SIG-M5 treated with dmso at 0.1 percent for 504 hours (cell line): Measurements from ENCODE around the gene XK.
"Not testable (repeated sequence)": the region's sequence is repeated elsewhere in the genome, so short reads cannot be mapped to it uniquely, and the experiment has no call there.

Experiments used
- DNase-seq: peaks from one replicate; lab custom pipeline; 2025; ENCODE audit not compliant: unreplicated experiment; lab: John Stamatoyannopoulos, UW

Gene XK

DNA sequence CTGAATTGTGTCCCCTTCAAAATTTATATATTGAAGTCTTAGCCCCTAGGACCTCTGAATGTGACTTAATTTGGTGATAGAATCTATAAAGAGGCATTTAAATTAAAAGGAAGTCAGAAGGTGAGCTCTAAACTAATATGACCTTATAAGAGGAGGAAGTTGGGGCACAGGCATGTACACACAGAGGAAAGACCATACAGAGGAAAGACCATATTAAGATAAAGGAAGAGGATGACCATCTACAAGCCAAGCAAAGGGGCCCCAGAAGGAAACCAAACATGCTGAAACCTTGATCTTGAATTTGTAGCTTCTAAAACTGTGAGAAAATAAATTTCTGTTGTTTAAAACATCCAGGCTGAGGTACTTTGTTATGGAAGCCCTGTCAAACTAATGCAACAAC lies 67.3 kb downstream of the XK start:
- DNase-seq, result peak; percentile 91

DNA sequence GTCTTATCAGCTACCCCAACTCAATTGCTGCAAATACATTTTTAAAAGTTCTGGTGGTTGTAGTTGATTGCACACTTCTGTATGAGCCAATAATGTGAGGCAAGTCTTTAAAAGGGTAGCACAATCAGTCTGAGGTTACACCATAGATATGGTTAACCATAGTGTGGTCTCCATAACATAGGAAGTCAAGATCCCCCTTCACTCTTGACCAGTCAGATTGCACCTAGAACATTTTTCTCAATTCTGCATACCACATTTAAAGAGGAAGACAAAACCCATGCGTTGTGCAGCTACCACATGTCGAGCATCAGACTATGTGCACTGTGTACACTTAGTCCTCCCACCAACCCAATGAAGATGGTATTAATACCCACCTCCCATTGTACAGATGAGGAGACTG lies 67.8 kb downstream of the XK start:
- DNase-seq, result peak; percentile 95

DNA sequence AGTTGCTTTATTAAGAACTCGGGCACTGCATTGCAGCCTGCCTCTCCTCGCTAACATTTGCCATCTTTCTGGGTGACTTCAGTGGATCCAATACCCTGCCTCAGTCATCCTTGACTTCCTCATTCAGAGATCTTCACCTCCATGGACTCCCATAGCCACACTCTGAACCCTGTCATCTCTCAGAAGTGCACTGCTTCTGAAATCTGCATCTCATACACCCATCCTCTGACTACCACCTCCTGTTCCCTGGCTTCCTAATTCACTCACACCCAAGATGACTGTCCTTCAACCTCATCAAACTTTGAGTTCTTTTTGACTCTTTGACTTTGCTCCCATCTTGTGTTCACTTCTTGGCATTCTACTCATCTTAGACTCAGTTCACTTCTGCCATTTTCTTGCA lies 68.9 kb downstream of the XK start:
- DNase-seq, result no peak

DNA sequence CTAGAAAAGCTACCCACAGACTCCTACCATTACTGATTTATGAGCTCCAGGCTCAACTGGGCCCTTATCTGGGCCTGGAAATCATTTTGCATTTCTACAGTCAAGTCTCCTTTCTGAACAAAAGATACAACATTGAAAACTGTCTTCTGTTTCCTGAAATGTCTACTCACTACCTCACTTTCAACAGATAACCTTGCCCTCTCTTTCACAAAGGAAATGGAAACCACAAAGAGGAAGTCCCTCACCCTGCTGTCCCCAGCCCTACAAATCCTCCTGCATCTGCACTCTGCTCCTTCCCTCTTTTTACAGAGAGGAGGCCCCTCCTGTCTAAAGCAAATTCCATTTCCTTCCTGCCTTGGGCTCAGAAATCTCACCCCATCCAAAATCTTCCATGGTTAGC lies 69.4 kb downstream of the XK start:
- DNase-seq, result peak; percentile 92

DNA sequence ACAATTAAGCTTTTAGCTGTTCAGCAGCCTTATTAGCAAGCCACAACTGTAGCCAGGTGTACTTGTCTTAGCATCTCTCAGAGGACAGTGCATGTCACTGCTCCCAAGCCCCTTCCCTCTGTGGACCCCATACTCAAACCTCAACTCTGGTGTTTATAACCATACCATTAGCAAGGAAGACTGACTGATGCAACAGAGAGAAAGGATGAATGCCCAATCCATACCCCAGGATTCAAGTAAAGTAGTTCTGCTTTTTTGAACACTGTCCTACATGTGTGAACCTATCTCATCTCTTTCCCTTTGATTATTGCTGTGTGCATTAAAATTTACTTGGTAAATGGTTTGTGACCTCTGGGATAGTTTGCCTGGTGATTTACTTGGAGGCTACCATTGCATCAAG lies 71.5 kb downstream of the XK start:
- DNase-seq, result no peak

DNA sequence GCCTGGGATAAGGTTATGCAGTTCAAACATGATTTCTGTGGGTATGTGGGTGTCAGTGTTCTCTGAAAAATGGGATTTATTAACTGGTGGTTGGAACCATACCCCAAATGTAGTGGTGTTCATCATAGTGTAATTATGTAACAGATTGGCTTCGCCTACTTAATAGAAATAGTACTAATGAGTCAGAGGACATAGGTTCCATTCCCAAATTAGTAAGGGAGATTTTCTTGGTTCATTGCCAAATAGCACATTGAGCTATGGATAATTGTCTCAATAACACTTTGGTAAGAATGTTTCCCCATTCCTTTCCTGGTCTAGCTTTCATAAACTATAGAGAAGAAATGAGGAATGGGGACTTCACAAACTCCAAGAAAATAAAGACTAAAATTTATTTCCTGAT lies 73.8 kb downstream of the XK start:
- no peak for DNase-seq

DNA sequence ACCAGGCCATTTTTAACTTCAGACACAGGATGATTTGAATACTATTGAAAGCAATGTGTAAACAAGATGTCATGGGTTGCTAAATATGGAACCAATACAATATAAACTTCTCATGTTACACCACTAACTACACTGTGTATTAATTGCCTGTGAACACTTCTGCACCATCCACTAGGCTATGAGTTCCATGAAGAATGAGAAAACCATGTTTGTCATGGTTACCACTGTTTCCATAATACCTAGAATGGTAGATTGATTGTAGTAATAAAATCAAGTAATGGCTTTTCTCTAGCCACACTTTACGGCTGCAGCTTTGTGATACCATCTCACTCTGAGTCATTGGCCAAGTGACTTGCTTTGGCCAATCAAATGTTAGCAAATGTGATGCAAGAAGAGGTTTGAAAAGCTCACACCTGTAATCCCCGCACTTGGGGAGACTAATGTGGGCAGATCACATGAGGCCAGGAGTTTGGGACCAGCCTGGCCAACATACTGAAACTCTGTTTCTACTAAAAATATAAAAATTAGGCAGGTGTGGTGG lies 74.4 kb downstream of the XK start:
- no peak for DNase-seq

DNA sequence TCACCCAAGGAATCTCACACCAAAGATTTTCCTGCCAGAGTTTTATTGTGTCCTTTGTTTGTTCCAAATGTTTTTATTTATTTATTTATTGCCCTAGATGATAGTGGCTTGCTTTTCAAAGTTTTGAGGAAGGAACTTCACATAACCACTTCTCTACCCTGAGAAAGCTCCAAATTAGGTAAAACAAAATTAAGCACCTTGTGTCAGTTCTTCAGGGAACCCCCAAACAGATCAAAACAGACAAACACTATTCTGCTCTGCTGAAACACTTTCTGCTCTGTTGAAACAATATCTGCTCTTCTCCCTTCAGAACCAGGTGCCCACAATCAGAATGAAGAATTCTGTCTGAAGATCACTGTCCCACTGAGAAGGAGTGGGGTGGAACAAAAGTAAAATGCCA lies 77.8 kb downstream of the XK start:
- DNase-seq, result no peak

DNA sequence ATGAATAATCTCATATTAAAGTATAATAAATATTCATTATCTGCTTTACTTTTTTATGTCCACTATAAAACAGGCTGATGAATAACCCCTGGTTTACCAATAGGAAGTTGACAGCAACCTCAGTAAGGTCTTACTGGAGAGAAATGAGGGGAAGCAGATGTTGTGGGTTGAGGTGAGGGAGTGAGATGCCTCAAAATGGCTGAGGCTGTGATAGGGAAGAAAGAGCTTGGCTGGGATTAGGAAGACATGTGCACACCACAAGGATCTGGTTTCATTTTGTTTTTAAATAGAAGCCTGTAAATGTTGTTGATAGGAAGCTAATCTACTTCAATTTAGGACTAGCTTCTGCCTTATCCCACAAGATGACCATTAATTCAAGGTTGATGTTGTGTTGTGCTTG lies 79.9 kb downstream of the XK start:
- DNase-seq, result peak; percentile 49

DNA sequence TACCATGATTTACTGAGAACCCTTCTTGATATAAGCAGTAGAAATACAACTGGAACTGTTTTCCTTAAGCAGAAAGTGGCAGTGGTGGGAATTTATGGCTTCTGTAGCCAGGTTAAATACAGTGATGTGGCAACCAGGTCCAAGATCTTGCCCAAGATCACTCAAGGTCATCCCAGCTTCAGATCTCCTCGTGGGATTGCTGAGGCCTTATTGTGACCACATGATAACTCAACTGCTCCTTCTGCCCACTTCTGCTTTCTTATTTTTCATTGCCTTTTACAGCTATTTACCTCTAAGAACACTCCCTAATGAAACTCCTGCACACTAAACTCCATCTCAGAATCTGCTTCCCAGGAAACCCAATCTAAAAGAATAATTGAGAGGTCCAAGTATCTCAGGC lies 81.8 kb downstream of the XK start:
- DNase-seq, result peak; percentile 46

DNA sequence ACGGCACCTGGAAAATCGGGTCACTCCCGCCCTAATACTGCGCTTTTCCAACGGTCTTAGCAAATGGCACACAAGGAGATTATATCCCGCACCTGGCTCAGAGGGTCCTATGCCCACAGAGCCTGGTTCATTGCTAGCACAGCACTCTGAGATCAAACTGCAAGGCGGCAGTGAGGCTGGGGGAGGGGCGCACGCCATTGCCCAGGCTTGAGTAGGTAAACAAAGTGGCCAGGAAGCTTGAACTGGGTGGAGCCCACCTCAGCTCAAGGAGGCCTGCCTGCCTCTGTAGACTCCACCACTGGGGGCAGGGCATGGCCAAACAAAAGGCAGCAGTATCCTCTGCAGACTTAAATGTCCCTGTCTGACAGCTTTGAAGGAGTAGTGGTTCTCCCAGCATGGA lies 83.3 kb downstream of the XK start:
- DNase-seq, result not testable (repeated sequence)

DNA sequence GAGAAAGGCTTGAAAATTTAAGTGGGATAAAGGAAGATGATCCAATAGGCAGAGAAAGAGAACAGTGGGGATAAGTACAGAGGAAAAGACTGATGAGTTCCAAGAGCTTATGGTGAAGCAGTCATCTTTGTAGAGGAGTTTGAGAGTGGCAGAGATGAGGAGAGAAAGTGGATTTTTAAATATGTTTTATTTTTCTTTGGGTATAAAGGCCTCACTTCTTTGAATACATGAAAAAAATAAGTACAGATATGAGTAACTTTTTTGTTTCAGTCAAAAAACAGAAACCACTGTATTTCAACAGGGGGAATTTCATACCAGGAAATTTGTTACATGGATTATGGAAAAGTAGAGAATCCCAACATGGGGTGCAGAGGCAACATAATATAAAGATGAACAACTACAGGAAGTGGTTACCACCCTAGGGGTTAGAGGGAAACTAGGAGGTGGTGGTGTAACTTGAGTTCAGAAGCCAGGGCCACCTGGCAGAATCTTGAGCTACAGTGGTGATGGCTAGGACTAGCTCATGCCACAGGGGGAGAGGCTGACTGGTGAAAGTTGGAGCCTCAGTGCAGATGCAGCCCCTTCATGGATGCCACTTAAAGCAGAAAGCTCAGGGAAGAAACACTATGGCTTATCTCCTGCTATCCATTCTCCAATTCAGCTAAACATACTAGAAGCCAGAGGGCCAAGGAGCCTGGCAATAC lies 90.8 kb downstream of the XK start:
- peak; percentile 39 for DNase-seq

DNA sequence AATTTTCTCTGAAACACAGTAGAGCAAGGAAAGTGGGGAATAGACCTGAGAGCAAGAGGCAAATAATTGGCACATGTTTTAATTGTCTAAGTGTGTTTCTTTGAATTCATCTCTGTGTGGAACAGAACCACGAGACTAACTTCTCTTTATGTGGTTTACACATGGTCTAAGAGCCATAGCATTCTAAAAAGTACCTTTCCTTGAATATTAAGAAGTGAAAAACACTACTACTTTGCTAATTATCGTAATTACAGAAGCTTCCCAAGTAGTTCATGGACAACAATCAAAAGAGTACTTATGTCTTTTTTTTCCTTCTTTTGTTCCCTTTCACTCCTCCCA lies 91.4 kb downstream of the XK start:
- DNase-seq, result no peak

DNA sequence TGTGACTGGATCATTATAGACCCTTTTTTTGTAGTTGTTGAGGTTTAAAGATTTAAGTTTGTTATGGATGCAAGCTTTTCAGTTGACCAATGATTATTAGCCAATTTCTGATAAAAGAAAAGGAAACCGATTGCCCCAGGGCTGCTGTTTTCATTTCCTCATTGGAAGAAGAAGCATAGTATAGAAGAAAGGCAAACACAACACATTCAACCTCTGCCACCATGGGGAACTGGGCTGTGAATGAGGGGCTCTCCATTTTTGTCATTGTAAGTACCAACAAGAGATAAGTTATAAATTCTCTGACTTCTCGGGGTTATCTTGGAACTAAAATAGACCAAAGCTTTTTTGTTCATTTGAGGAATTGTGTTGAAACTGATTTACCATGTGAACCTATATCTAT lies 94.3 kb downstream of the XK start, which contains the start of gene CYBB:
Gene CYBB (plus strand): TSS at position 203 of the 400 bp plus-strand sequence. CDS start 19 bp downstream, at position 222.
- DNase-seq, result peak; percentile 78

DNA sequence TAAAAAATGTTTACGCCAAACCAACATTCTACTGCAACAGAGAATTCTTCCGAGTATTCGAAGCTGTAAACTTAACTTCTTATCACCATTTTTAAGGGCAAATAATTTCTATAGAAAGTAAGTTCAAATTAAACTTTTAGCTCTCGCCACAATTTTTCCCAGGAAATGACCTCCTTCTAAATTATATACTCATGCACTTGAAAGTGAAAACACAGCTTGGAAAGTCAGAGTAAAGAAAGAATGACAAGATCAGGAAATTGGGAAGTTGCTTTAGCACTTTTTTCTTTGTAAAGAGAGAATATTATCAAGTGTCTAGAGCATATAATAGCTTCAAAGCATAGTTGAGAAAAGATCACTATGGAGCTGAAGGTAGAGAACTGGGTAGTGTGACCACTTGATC lies 95.5 kb downstream of the XK start:
- DNase-seq, result no peak
